Astrocyte of the spinal cord (primary cell): ENCODE data around the gene MRPS14.

Experiments
- DNase-seq: peaks from one replicate; pipeline ENCODE4 v3.0.0; 2011; ENCODE audit warnings: low read depth, low spot score
- H3K4me3 ChIP-seq: 2 replicates; pipeline ENCODE4 v1.5.1; 2011; ENCODE audit warnings: low read depth, mild to moderate bottlenecking, low read length, moderate library complexity
- in situ Hi-C: cut with HindIII; loops from 2 replicates; pipeline ENCODE4 v1.10.0; 2017; ENCODE audit warnings: low sequenced_read_pairs
- TF ChIP-seq, protein P1 (sequence below): IDR thresholded peaks from 2 replicates; pipeline ENCODE4 v1.5.1; 2012; ENCODE audit warnings: low read depth, mild to moderate bottlenecking, low read length, inconsistent platforms

Gene MRPS14

DNA sequence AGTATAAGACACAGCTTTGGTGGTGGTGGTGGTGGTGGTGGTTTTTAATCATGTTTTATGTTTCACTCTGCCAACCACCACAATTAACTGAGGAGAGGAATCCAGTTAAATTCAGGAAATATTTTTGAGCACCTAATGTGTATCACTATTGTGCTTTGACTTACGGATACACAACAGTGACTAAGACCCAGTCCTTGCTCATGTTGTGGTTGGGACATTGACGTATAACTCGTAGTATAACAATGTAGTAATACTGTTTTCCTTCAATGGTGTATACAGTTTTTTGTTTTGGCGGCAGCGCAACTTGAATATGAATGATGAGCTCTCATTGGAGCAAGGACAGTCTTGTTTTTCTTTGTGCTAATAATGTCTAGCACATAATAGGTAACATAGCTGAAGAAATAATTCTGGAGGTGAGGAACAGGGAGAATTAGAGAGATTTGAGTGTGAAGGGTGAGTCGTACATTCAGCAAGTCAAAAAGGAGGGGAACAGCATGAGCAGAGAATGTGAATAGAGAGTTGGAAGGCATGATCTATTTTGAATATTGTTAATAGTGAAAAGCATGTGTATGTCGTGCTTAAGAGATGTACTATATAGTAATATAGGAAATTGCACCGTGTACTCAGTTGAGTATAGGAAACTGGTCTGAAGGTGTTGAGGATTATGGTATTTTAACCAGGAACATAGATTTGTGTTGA lies 18.0 kb downstream of the MRPS14 start:
- TF ChIP-seq, protein P1, sequence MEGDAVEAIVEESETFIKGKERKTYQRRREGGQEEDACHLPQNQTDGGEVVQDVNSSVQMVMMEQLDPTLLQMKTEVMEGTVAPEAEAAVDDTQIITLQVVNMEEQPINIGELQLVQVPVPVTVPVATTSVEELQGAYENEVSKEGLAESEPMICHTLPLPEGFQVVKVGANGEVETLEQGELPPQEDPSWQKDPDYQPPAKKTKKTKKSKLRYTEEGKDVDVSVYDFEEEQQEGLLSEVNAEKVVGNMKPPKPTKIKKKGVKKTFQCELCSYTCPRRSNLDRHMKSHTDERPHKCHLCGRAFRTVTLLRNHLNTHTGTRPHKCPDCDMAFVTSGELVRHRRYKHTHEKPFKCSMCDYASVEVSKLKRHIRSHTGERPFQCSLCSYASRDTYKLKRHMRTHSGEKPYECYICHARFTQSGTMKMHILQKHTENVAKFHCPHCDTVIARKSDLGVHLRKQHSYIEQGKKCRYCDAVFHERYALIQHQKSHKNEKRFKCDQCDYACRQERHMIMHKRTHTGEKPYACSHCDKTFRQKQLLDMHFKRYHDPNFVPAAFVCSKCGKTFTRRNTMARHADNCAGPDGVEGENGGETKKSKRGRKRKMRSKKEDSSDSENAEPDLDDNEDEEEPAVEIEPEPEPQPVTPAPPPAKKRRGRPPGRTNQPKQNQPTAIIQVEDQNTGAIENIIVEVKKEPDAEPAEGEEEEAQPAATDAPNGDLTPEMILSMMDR: no peak
- peak; percentile 46 for DNase-seq
- in situ Hi-C loops: no loop called here
- no peak overlapping the region for H3K4me3 ChIP-seq

DNA sequence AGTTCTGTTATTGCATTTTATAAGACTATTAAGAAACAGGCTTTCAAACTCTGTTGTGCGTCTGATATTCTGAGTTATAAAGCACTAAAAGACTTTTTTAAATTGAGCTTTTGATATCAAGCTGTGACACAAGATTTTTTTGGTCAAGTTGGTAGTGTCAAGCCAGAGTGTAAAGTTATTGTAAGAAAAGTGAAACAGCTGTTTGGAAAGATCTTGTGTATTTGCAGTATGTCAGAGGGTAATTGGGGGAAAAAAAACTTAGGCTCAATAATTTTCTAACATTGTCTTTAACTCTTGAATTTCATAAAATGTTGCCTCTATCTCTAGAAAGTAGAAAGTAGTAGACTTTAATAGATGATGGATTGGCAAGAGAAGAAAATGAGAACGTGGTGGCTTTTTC lies 19.7 kb downstream of the MRPS14 start:
- in situ Hi-C loops: no loop called here
- H3K4me3 ChIP-seq: no peak overlapping the region
- no peak for DNase-seq
- TF ChIP-seq, protein P1: no peak

DNA sequence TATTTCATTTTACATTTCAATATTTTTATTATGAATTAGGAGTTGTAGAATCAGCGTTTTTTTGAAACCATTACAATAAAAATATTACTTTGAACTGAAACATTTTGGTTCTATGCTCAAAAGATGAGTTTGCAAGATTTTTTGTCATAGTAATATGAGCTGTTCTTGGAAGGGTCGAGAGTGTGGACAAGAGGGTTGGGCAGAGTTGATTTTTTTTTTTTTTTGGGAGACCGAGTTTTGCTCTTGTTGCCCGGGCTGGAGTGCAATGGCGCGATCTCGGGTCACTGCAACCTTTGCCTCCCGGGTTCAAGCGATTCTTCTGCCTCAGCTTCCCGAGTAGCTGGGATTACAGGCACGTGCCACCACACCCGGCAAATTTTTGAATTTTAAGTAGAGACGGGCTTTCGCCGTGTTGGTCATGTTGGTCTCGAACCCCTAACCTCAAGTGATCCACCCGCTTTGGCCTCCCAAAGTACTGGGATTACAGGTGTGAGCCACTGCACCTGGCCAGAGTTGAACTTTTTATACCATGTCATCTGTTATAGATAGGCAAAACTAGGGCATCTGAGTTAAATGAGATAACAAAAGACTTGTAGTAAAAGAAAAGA lies 20.2 kb downstream of the MRPS14 start:
- no peak overlapping the region for H3K4me3 ChIP-seq
- DNase-seq: no peak
- TF ChIP-seq, protein P1: no peak
- in situ Hi-C loops: no loop called here

DNA sequence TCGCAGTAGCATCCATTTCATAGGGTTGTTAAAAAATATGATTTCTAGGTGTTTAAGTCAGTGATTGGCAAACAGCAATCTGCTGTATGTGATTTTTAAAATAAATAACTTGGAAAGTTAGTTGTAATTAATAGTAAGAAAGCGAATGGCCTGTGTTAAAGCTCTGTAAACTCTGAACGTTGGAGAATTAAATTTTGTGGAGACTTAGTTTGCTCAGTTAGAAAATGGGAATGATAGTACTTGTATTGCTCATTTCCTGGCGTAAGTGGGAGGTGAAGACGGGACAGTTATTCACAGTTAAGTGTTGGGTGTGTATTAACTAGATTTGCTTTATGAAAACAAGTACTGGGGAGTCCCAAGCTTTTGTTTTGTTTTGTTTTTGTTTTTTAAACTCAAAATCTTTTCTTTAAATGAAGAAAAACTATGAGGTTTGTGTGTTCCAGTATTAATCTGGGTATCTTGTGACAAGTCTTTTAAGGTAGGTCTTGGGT lies 22.5 kb downstream of the MRPS14 start:
- no peak for DNase-seq
- TF ChIP-seq, protein P1: no peak
- in situ Hi-C loops: no loop called here
- peak overlapping the region; percentile 89 for H3K4me3 ChIP-seq

DNA sequence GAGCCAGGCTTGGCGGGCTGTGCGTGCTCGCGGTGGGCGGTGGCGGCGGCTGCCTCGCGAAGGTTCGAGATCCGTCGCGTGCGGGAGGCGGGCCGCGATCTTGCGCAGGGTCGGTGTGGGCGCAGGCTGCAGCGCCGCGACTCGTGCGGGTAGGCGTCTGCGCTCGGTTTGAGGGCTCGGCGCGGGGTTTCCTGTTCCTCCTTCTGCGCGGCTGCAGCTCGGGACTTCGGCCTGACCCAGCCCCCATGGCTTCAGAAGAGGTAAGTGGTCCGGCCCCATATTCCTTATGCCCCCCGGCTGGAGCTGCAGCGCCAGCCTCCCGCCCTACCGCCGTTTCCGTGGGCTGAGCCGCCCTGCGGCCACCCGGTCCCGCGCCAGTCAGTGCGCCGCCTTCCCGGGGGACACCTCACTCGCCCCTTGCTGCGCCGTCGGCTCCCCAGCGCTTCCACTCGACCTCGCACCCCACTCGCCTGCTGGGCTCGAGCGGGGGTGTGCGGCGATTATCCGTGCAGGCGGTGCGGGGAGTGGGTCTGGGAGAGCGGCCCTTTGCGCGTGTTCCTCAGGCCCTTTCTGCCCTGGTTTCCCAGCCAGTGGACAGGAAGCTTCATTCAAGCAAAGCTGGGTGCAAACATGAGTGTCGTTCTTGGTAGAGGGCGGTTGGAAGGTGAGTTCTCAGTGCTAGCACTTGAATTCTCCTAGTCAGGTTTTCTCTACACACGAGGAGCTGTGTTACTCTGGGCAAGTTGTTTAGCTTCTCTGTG lies 23.1 kb downstream of the MRPS14 start, which contains the start of gene CACYBP:
CACYBP (plus strand) TSS at position 12 of the 761 bp plus-strand sequence; CDS start at position 246, 234 bp downstream.
- H3K4me3 ChIP-seq: peak within 1 kb of the TSS; percentile 89
- TF ChIP-seq, protein P1: no peak
- peak; percentile 25 for DNase-seq
- in situ Hi-C loops: no loop called here

DNA sequence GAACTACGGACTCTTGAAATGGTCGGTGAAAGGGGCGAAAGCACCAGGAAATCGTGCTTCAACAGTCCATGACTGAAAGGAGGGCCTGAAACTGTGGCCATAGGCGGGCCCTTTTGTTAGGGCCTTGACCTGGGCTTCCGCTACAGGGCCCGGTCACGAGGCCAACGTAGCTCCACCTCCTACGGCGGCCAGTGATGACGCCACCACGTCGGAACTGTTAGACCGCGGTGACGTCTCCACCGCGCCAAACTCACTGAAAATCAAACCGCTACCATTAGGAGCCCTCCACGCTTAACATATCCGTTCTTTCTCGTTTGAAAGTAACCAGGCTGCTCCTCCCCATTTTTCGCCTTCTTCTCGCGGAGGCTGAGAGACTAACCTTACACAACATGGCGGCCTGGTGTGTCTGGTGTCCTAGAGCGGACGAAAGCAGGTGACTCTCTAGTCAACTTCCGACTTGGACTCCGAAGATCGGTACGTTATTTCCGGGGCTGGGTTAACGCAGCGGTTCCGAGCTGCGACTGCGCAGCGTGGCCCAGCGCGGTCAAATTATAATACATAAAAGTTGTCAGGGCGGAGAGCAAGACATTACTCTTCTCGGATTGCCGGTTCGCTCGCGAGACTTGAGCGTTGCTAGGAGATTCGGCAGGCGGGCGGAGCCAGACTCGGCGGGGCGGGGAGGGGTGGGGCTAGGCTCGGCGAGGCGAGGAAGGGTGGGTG lies 23.8 kb downstream of the MRPS14 start:
- peak; percentile 100 for DNase-seq
- peak overlapping the region; percentile 62 for H3K4me3 ChIP-seq
- in situ Hi-C loops: no loop called here
- TF ChIP-seq, protein P1: no peak
